H9 (cell line): ENCODE results near the gene PRSS56. TPM values are rescaled to one million over a fixed set of nuclear protein-coding genes. Genes with fewer than 3 reads are reported as not detected.

Experiments
- DNase-seq: peaks from one replicate; pipeline ENCODE4 v3.0.0-alpha.2; 2017
- H2AFZ ChIP-seq: one replicate; pipeline ENCODE4 v1.6.1; 2013; ENCODE audit warnings: mild to moderate bottlenecking, low read length, control low read depth, moderate library complexity
- H2AK5ac ChIP-seq: 2 replicates; pipeline ENCODE4 v1.6.1; 2013; ENCODE audit warnings: low read length, control low read depth, mixed read lengths; ENCODE audit not compliant: insufficient read length
- H2BK120ac ChIP-seq: one replicate; pipeline ENCODE4 v1.6.1; 2013; ENCODE audit warnings: low read depth, mild to moderate bottlenecking, low read length, control low read depth, inconsistent platforms; ENCODE audit not compliant: poor library complexity, severe bottlenecking
- H2BK12ac ChIP-seq: 2 replicates; pipeline ENCODE4 v1.6.1; 2013; ENCODE audit warnings: low read length, control low read depth, mixed read lengths, low read depth; ENCODE audit not compliant: insufficient read length
- H2BK15ac ChIP-seq: 2 replicates; pipeline ENCODE4 v1.6.1; 2013; ENCODE audit warnings: low read depth, low read length, control low read depth
- H2BK20ac ChIP-seq: one replicate; pipeline ENCODE4 v1.6.1; 2013; ENCODE audit warnings: low read depth, mild to moderate bottlenecking, low read length, control low read depth, inconsistent platforms; ENCODE audit not compliant: poor library complexity, severe bottlenecking
- H2BK5ac ChIP-seq: 2 replicates; pipeline ENCODE4 v1.6.1; 2013; ENCODE audit warnings: low read length, control low read depth, mixed read lengths; ENCODE audit not compliant: insufficient read length
- H3K14ac ChIP-seq: 2 replicates; pipeline ENCODE4 v1.6.1; 2013; ENCODE audit warnings: low read length, control low read depth; ENCODE audit not compliant: insufficient read depth
- H3K18ac ChIP-seq: 2 replicates; pipeline ENCODE4 v1.6.1; 2013; ENCODE audit warnings: low read depth, mild to moderate bottlenecking, mixed read lengths, low read length, control low read depth; ENCODE audit not compliant: insufficient read length
- H3K23ac ChIP-seq: 2 replicates; pipeline ENCODE4 v1.6.1; 2013; ENCODE audit warnings: low read length, control low read depth, mixed read lengths, low read depth; ENCODE audit not compliant: insufficient read length
- H3K23me2 ChIP-seq: 2 replicates; pipeline ENCODE4 v1.6.1; 2013; ENCODE audit warnings: low read depth, mild to moderate bottlenecking, mixed read lengths, low read length, control low read depth; ENCODE audit not compliant: insufficient read length, poor library complexity, severe bottlenecking
- H3K27ac ChIP-seq: 2 replicates; pipeline ENCODE4 v1.5.1; 2013; ENCODE audit warnings: low read length, control low read depth, mixed read lengths, low read depth; ENCODE audit not compliant: insufficient read length
- H3K27me3 ChIP-seq: 2 replicates; pipeline ENCODE4 v1.6.1; 2013; ENCODE audit warnings: low read length, control low read depth, inconsistent platforms; ENCODE audit not compliant: insufficient read depth
- H3K4ac ChIP-seq: 2 replicates; pipeline ENCODE4 v1.6.1; 2013; ENCODE audit warnings: low read depth, mild to moderate bottlenecking, control low read depth, inconsistent platforms, low read length, moderate library complexity
- H3K4me1 ChIP-seq: 2 replicates; pipeline ENCODE4 v1.6.1; 2013; ENCODE audit warnings: low read length, control low read depth, inconsistent platforms; ENCODE audit not compliant: insufficient read depth
- H3K4me2 ChIP-seq: 2 replicates; pipeline ENCODE4 v1.6.1; 2013; ENCODE audit warnings: low read length, control low read depth, mixed read lengths; ENCODE audit not compliant: insufficient read length, insufficient read depth
- H3K56ac ChIP-seq: 2 replicates; pipeline ENCODE4 v1.6.1; 2013; ENCODE audit warnings: low read depth, mild to moderate bottlenecking, mixed read lengths, low read length, control low read depth; ENCODE audit not compliant: insufficient read length
- H3K79me1 ChIP-seq: 2 replicates; pipeline ENCODE4 v1.6.1; 2013; ENCODE audit warnings: low read depth, mild to moderate bottlenecking, moderate library complexity, low read length, control low read depth, inconsistent platforms; ENCODE audit not compliant: insufficient read depth, poor library complexity, severe bottlenecking
- H3K79me2 ChIP-seq: 2 replicates; pipeline ENCODE4 v1.6.1; 2013; ENCODE audit warnings: low read length, control low read depth, inconsistent platforms; ENCODE audit not compliant: insufficient read depth
- H3K9ac ChIP-seq: 2 replicates; pipeline ENCODE4 v1.6.1; 2013; ENCODE audit warnings: low read length, control low read depth, mixed read lengths; ENCODE audit not compliant: insufficient read length; ENCODE audit errors: extremely low read depth
- H3K9me3 ChIP-seq: one replicate; pipeline ENCODE4 v1.6.1; 2013; ENCODE audit warnings: low read depth, low read length, inconsistent platforms; ENCODE audit not compliant: control insufficient read depth
- H3T11ph ChIP-seq: one replicate; pipeline ENCODE4 v1.6.1; 2013; ENCODE audit warnings: mild to moderate bottlenecking, low read length, control low read depth, inconsistent platforms
- H4K20me1 ChIP-seq: one replicate; pipeline ENCODE4 v1.6.1; 2013; ENCODE audit not compliant: control insufficient read depth, insufficient read length, insufficient read depth
- H4K5ac ChIP-seq: 2 replicates; pipeline ENCODE4 v1.6.1; 2013; ENCODE audit warnings: low read depth, mild to moderate bottlenecking, mixed read lengths, low read length, control low read depth; ENCODE audit not compliant: insufficient read length
- H4K8ac ChIP-seq: replicated peaks from 2 replicates; pipeline ENCODE4 v1.6.1; 2013; ENCODE audit warnings: low read length, control low read depth, mixed read lengths, low read depth; ENCODE audit not compliant: insufficient read length
- H4K91ac ChIP-seq: 2 replicates; pipeline ENCODE4 v1.6.1; 2013; ENCODE audit warnings: low read depth, mild to moderate bottlenecking, moderate library complexity, mixed read lengths, low read length, control low read depth; ENCODE audit not compliant: insufficient read length
- H3K27ac Mint-ChIP-seq, 3 experiments: 2 replicates in 2 of 3; 3 replicates in 1 of 3; pipeline ENCODE4 v1.8.0; 2020 to 2021; ENCODE audit warnings: mixed read lengths in 3 of 3, mild to moderate bottlenecking in 1 of 3, moderate library complexity in 1 of 3
- H3K27me3 Mint-ChIP-seq: 2 replicates; pipeline ENCODE4 v1.8.0; 2021; ENCODE audit warnings: low read depth, mild to moderate bottlenecking, moderate library complexity, mixed read lengths
- H3K36me3 Mint-ChIP-seq, 3 experiments: 2 replicates in 2 of 3; 3 replicates in 1 of 3; pipeline ENCODE4 v1.8.0; 2020 to 2021; ENCODE audit warnings: low read depth in 3 of 3, mixed read lengths in 3 of 3; ENCODE audit not compliant: insufficient read depth in 1 of 3
- H3K4me1 Mint-ChIP-seq, 2 experiments: 2 replicates each; pipeline ENCODE4 v1.8.0; 2020; ENCODE audit warnings: mixed read lengths in 2 of 2
- H3K4me3 Mint-ChIP-seq, 2 experiments: 2 replicates in 1 of 2; 3 replicates in 1 of 2; pipeline ENCODE4 v1.8.0; 2020 to 2021; ENCODE audit warnings: mild to moderate bottlenecking in 2 of 2, mixed read lengths in 2 of 2, moderate library complexity in 1 of 2
- H3K9me3 Mint-ChIP-seq, 2 experiments: 2 replicates in 1 of 2; 3 replicates in 1 of 2; pipeline ENCODE4 v1.8.0; 2020; ENCODE audit warnings: mild to moderate bottlenecking in 2 of 2, mixed read lengths in 2 of 2, moderate library complexity in 1 of 2
- CTCF ChIP-seq: fragments of 200-600 bp; sonication (generic); conservative IDR thresholded peaks from 3 replicates; pipeline ENCODE4 v1.8.0; 2021; ENCODE audit warnings: antibody characterized with exemption, mild to moderate bottlenecking
- WGBS: extraction: QIAGEN DNeasy Blood & Tissue Kit; methylation state at CpG from one replicate; pipeline ENCODE4 v1.1.7; 2013; ENCODE audit warnings: missing lambda C conversion rate, low lambda C conversion rate, mixed read lengths; ENCODE audit not compliant: insufficient read length; ENCODE audit errors: extremely low coverage; 5-methylcytosine and 5-hydroxymethylcytosine counted together
- total RNA-seq: library from RNA; stranded (reverse); gene quantifications from 2 replicates; pipeline ENCODE4 v1.2.1, GENCODE V29; 2021

Gene PRSS56
- total RNA-seq, 1 experiment from 2014 or later: not detected

GRCh38 chr2:232483311-232483922 lies 36.8 kb upstream of the PRSS56 start:
- H3K56ac ChIP-seq: no peak overlapping the region
- no peaks in the 10 kb centered on the region for H3K79me1 ChIP-seq
- H3K9ac ChIP-seq: no peak overlapping the region
- H3K9me3 ChIP-seq: no peaks in the 10 kb centered on the region
- H4K91ac ChIP-seq: no peak overlapping the region
- no peak for TF ChIP-seq CTCF
- H3K79me2 ChIP-seq: no peaks in the 10 kb centered on the region
- no peak overlapping the region for H4K5ac ChIP-seq
- H3K4me1 ChIP-seq: no peaks in the 10 kb centered on the region
- H3K27ac Mint-ChIP-seq: no peak overlapping the region
- H3T11ph ChIP-seq: no peak overlapping the region
- H3K4me1 Mint-ChIP-seq: peaks cover 6 to 7% of the 10 kb centered on the region in 2 experiments
- no CpG with 5 or more reads among the region's 10 CpGs for WGBS
- no peak overlapping the region for H4K8ac ChIP-seq
- no peak overlapping the region for H3K27ac ChIP-seq
- no peak overlapping the region for H2BK20ac ChIP-seq
- no peak overlapping the region for H3K23ac ChIP-seq
- H3K4ac ChIP-seq: no peak overlapping the region
- H3K4me2 ChIP-seq: no peak overlapping the region
- H2BK120ac ChIP-seq: no peak overlapping the region
- peak; percentile 20 for DNase-seq
- no peaks in the 10 kb centered on the region for H3K9me3 Mint-ChIP-seq
- H3K36me3 Mint-ChIP-seq: peaks cover 0 to 8% (median 0%) of the 10 kb centered on the region in 3 experiments; a peak in 3 of 7 replicates
- no peaks in the 10 kb centered on the region for H4K20me1 ChIP-seq
- H3K27me3 ChIP-seq: peaks cover 34% of the 10 kb centered on the region
- peaks cover 9% of the 10 kb centered on the region for H3K23me2 ChIP-seq
- no peak overlapping the region for H2AK5ac ChIP-seq
- no peak overlapping the region for H3K14ac ChIP-seq
- H3K4me3 Mint-ChIP-seq: no peak overlapping the region
- H3K18ac ChIP-seq: no peak overlapping the region
- peaks cover 68% of the 10 kb centered on the region for H3K27me3 Mint-ChIP-seq
- H2AFZ ChIP-seq: no peak overlapping the region
- H2BK5ac ChIP-seq: no peak overlapping the region
- no peak overlapping the region for H2BK12ac ChIP-seq
- H2BK15ac ChIP-seq: no peak overlapping the region
